ENCODE measurements around the gene ANKRD24.
"Not testable (repeated sequence)": the region's sequence is repeated elsewhere in the genome, so short reads cannot be mapped to it uniquely, and the experiment has no call there.

- not testable (repeated sequence) for TF ChIP-seq CTCF (IDR thresholded peaks at IDR 0.05; ENCODE audit: low read depth, low read length, missing input control); REST (IDR thresholded peaks at IDR 0.05); SP1 (IDR thresholded peaks at IDR 0.05); YY1 (IDR thresholded peaks at IDR 0.05); EGR1 (IDR thresholded peaks at IDR 0.05; ENCODE audit: low read depth in 2 of 2); GABPA (IDR thresholded peaks at IDR 0.05 in 1 of 2, conservative IDR thresholded peaks at IDR 0.05 in 1 of 2); ATF3 (IDR thresholded peaks at IDR 0.05); MAX (IDR thresholded peaks at IDR 0.05); NR2F2 (IDR thresholded peaks at IDR 0.05); TAF1 (conservative IDR thresholded peaks at IDR 0.05)
- peak in 1 of 2 donors; percentile 10 for TF ChIP-seq RAD21 (IDR thresholded peaks at IDR 0.05)
These were observed 91.8 kb downstream of the ANKRD24 start for GRCh38 chr19:4274321-4274686.

Data from liver (tissue), 3 donors.